Mesendoderm (in vitro differentiated cells): ENCODE measurements around the gene MAMSTR.

ENCODE experiments used
- DNase-seq: peaks from one replicate; pipeline ENCODE4 v3.0.0; 2013
- H2AK5ac ChIP-seq: 2 replicates; pipeline ENCODE4 v1.6.1; 2013; ENCODE audit warnings: low read length, inconsistent platforms
- H2BK120ac ChIP-seq: 2 replicates; pipeline ENCODE4 v1.6.1; 2013; ENCODE audit warnings: low read depth, mild to moderate bottlenecking, low read length, moderate library complexity, mixed read lengths
- H2BK15ac ChIP-seq: replicated peaks from 2 replicates; pipeline ENCODE4 v1.6.1; 2013; ENCODE audit warnings: low read depth, mild to moderate bottlenecking, moderate library complexity
- H2BK5ac ChIP-seq: 2 replicates; pipeline ENCODE4 v1.6.1; 2013; ENCODE audit warnings: low read length, inconsistent platforms
- H3K18ac ChIP-seq: 2 replicates; pipeline ENCODE4 v1.6.1; 2013; ENCODE audit warnings: mild to moderate bottlenecking, low read length, mixed read lengths
- H3K23ac ChIP-seq: one replicate; pipeline ENCODE4 v1.6.1; 2013; ENCODE audit warnings: low read length
- H3K27ac ChIP-seq: 2 replicates; pipeline ENCODE4 v1.5.1; 2013; ENCODE audit warnings: low read depth, mild to moderate bottlenecking, inconsistent platforms, low read length, moderate library complexity
- H3K27me3 ChIP-seq: 2 replicates; pipeline ENCODE4 v1.6.1; 2013; ENCODE audit warnings: low read length, control low read depth, mild to moderate bottlenecking, inconsistent platforms; ENCODE audit not compliant: insufficient read depth, poor library complexity
- H3K36me3 ChIP-seq: 2 replicates; pipeline ENCODE4 v1.6.1; 2013; ENCODE audit warnings: low read length, inconsistent platforms; ENCODE audit not compliant: control insufficient read depth, insufficient read depth
- H3K4ac ChIP-seq: one replicate; pipeline ENCODE4 v1.6.1; 2013; ENCODE audit warnings: low read depth, mild to moderate bottlenecking, low read length, moderate library complexity
- H3K4me1 ChIP-seq: 2 replicates; pipeline ENCODE4 v1.6.1; 2013; ENCODE audit warnings: low read depth, low read length, inconsistent platforms; ENCODE audit not compliant: control insufficient read depth
- H3K4me2 ChIP-seq: 2 replicates; pipeline ENCODE4 v1.6.1; 2013; ENCODE audit warnings: low read length
- H3K4me3 ChIP-seq: 2 replicates; pipeline ENCODE4 v1.5.1; 2013; ENCODE audit warnings: mild to moderate bottlenecking, low read length
- H3K56ac ChIP-seq: one replicate; pipeline ENCODE4 v1.6.1; 2013; ENCODE audit warnings: low read length
- H3K79me1 ChIP-seq: 2 replicates; pipeline ENCODE4 v1.6.1; 2013; ENCODE audit warnings: low read length, inconsistent platforms
- H3K79me2 ChIP-seq: 2 replicates; pipeline ENCODE4 v1.6.1; 2013; ENCODE audit warnings: mild to moderate bottlenecking, low read length; ENCODE audit not compliant: control insufficient read depth, insufficient read depth
- H3K9ac ChIP-seq: 2 replicates; pipeline ENCODE4 v1.6.1; 2013; ENCODE audit warnings: low read length, inconsistent platforms
- H4K5ac ChIP-seq: one replicate; pipeline ENCODE4 v1.6.1; 2013; ENCODE audit warnings: low read length
- H4K8ac ChIP-seq: one replicate; pipeline ENCODE4 v1.6.1; 2013; ENCODE audit warnings: low read depth, mild to moderate bottlenecking, control low read depth, low read length, moderate library complexity
- WGBS: extraction: QIAGEN DNeasy Blood & Tissue Kit; methylation state at CpG from one replicate; pipeline ENCODE4 v1.1.7; 2013; ENCODE audit warnings: low lambda C conversion rate, missing lambda C conversion rate; ENCODE audit not compliant: insufficient coverage; ENCODE audit errors: extremely low coverage; 5-methylcytosine and 5-hydroxymethylcytosine counted together

Gene MAMSTR

DNA sequence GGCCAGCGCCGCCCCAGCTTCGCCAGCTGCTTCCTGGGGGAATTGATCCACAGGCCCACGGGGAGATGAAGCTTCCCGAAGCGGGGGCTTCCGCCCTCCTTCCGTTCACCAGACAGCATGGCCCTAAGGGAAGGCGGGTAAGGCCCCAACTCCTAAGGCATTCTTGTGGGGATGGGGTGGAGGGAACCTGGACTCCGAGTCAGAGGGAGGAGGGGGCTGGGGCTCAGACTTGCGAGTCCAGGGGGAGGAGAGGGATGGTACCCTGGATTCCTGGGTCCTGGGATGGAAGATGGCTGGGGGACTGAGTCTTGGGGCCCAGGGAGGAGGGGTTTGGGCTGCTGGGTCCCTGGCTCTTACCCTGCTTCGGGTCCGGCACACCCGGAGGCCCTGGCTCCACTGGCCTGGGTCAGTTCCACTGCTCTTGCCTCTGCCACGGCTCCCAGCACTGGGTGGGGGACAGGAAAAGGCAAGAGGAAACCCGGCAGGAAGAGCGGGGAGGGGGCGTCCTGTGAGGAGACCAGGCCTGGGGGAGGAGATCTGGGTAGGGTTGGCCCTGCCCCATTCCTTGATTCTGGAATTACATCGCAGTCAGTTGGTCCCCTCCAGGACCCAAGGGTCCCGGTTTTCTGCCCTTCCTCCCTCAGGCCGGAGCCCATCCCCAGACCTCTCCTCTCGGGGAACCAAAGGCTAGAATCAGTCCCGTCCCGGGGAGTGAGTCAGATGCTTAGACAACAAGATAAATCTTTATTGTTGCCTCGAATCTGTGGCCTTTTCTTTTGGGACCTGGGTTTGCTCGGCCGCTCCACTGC, 20.8 kb upstream of the MAMSTR start, which contains the start of gene RASIP1:
RASIP1 (minus strand) TSS at position 447 of the 809 bp plus-strand sequence; CDS start at position 119, 328 bp downstream.
- Histone ChIP-seq H3K9ac (peak within 1 kb of the TSS; percentile 59), H3K4me2 (peak within 1 kb of the TSS; percentile 95), H3K27me3 (peaks cover 4% of the 10 kb centered on the region), H4K5ac (no peak within 1 kb of the TSS), H2BK15ac (no peak within 1 kb of the TSS), H4K8ac (no peak within 1 kb of the TSS), H3K36me3 (no peaks in the 10 kb centered on the region), H3K4ac (no peak within 1 kb of the TSS), H3K79me1 (no peaks in the 10 kb centered on the region), H2AK5ac (no peak within 1 kb of the TSS), H3K4me1 (peaks cover 5% of the 10 kb centered on the region), H3K27ac (no peak within 1 kb of the TSS), H3K18ac (no peak within 1 kb of the TSS), H2BK120ac (no peak within 1 kb of the TSS), H3K79me2 (no peaks in the 10 kb centered on the region), H3K56ac (peak within 1 kb of the TSS; percentile 83), H2BK5ac (no peak within 1 kb of the TSS), H3K4me3 (no peak within 1 kb of the TSS), H3K23ac (no peak within 1 kb of the TSS)
- WGBS: no CpG with 5 or more reads among the region's 27 CpGs
- DNase-seq: no peak

- H4K8ac ChIP-seq: no peak overlapping the region
- peak overlapping the region; percentile 59 for H3K9ac ChIP-seq
- no peak overlapping the region for H3K27ac ChIP-seq
- H2BK15ac ChIP-seq: no peak overlapping the region
- no peaks in the 10 kb centered on the region for H3K36me3 ChIP-seq
- peak overlapping the region; percentile 25 for H3K4me3 ChIP-seq
- peak overlapping the region; percentile 25 for H3K18ac ChIP-seq
- no CpG with 5 or more reads among the region's 51 CpGs for WGBS
- H3K79me1 ChIP-seq: no peaks in the 10 kb centered on the region
- peak overlapping the region; percentile 83 for H3K56ac ChIP-seq
- no peak overlapping the region for H4K5ac ChIP-seq
- peaks cover 4% of the 10 kb centered on the region for H3K27me3 ChIP-seq
- no peak overlapping the region for H3K23ac ChIP-seq
- no peak overlapping the region for H2BK5ac ChIP-seq
- peak overlapping the region; percentile 95 for H3K4me2 ChIP-seq
- no peak overlapping the region for H3K4ac ChIP-seq
- no peak overlapping the region for H2AK5ac ChIP-seq
- H3K4me1 ChIP-seq: peaks cover 5% of the 10 kb centered on the region
- H2BK120ac ChIP-seq: no peak overlapping the region
- no peak for DNase-seq
- no peaks in the 10 kb centered on the region for H3K79me2 ChIP-seq
Observed at GRCh38 chr19:48739404-48740163, 20.1 kb upstream of the MAMSTR start.

- peaks cover 4% of the 10 kb centered on the region for H3K27me3 ChIP-seq
- peak overlapping the region; percentile 25 for H3K18ac ChIP-seq
- peak overlapping the region; percentile 95 for H3K4me2 ChIP-seq
- no CpG with 5 or more reads among the region's 96 CpGs for WGBS
- peak overlapping the region; percentile 25 for H3K4me3 ChIP-seq
- peaks cover 5% of the 10 kb centered on the region for H3K4me1 ChIP-seq
- no peak overlapping the region for H4K5ac ChIP-seq
- no peak overlapping the region for H3K27ac ChIP-seq
- H2BK120ac ChIP-seq: no peak overlapping the region
- DNase-seq: peak; percentile 97
- no peak overlapping the region for H2BK5ac ChIP-seq
- no peaks in the 10 kb centered on the region for H3K36me3 ChIP-seq
- no peak overlapping the region for H2BK15ac ChIP-seq
- peak overlapping the region; percentile 69 for H3K9ac ChIP-seq
- H3K79me1 ChIP-seq: no peaks in the 10 kb centered on the region
- H2AK5ac ChIP-seq: no peak overlapping the region
- no peak overlapping the region for H4K8ac ChIP-seq
- H3K79me2 ChIP-seq: no peaks in the 10 kb centered on the region
- H3K4ac ChIP-seq: no peak overlapping the region
- no peak overlapping the region for H3K23ac ChIP-seq
- peak overlapping the region; percentile 84 for H3K56ac ChIP-seq
Observed at GRCh38 chr19:48738557-48739403, 19.3 kb upstream of the MAMSTR start.

DNA sequence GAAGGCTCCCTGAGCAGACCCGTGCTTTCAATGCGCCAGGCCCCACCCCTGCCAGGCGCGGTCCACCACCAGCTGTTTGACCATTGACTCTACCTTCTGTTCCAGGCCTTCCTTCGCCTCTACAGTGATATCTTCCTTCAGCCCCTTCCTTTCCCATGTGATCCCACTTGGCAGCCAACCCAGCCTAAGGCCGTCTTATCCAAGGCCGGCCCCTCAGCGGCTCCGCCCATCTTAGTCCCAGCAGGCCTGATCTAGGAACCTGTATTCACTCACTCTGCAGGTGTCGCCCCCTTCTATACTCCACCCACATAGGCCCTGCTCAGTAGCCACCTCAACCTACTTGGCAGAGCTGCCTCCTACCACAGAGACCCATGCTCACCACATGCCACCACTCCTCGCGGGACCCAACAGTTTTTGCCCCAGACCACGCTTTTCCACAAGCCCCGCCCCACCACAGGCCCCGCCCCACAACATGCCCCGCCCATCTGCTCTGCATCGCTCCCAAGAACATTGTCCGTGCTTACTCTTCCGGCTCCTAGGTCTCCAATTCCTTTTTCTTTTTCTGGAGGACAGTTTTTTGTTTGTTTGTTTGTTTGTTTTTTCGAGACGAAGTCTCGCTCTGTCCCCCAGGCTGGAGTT, 18.0 kb upstream of the MAMSTR start:
- Histone ChIP-seq H2AK5ac (no peak overlapping the region), H3K4me1 (peaks cover 5% of the 10 kb centered on the region), H3K9ac (no peak overlapping the region), H3K4me2 (no peak overlapping the region), H3K36me3 (no peaks in the 10 kb centered on the region), H3K56ac (no peak overlapping the region), H4K5ac (no peak overlapping the region), H4K8ac (no peak overlapping the region), H3K4ac (no peak overlapping the region), H2BK5ac (no peak overlapping the region), H3K23ac (no peak overlapping the region), H3K79me2 (no peaks in the 10 kb centered on the region), H3K79me1 (no peaks in the 10 kb centered on the region), H3K27ac (no peak overlapping the region), H3K4me3 (no peak overlapping the region), H2BK15ac (no peak overlapping the region), H3K27me3 (peaks cover 4% of the 10 kb centered on the region), H3K18ac (no peak overlapping the region), H2BK120ac (no peak overlapping the region)
- no CpG with 5 or more reads among the region's 22 CpGs for WGBS
- DNase-seq: peak; percentile 72

GRCh38 chr19:48735031-48735615, 15.6 kb upstream of the MAMSTR start:
- H3K36me3 ChIP-seq: no peaks in the 10 kb centered on the region
- H3K9ac ChIP-seq: peak overlapping the region; percentile 78
- H3K23ac ChIP-seq: peak overlapping the region; percentile 89
- H3K4ac ChIP-seq: no peak overlapping the region
- H2BK5ac ChIP-seq: no peak overlapping the region
- no peak overlapping the region for H3K27ac ChIP-seq
- H2AK5ac ChIP-seq: no peak overlapping the region
- H3K79me1 ChIP-seq: no peaks in the 10 kb centered on the region
- peaks cover 4% of the 10 kb centered on the region for H3K27me3 ChIP-seq
- H4K5ac ChIP-seq: no peak overlapping the region
- peaks cover 3% of the 10 kb centered on the region for H3K4me1 ChIP-seq
- H3K4me3 ChIP-seq: peak overlapping the region; percentile 51
- no peaks in the 10 kb centered on the region for H3K79me2 ChIP-seq
- peak overlapping the region; percentile 88 for H3K56ac ChIP-seq
- H2BK15ac ChIP-seq: no peak overlapping the region
- H2BK120ac ChIP-seq: no peak overlapping the region
- no peak overlapping the region for H4K8ac ChIP-seq
- H3K4me2 ChIP-seq: peak overlapping the region; percentile 62
- DNase-seq: peak; percentile 92
- H3K18ac ChIP-seq: no peak overlapping the region
- no CpG with 5 or more reads among the region's 38 CpGs for WGBS
